Natural killer cell (primary cell): ENCODE measurements around the gene AFM. TPM values are rescaled to one million over a fixed set of nuclear protein-coding genes. Genes with fewer than 3 reads are reported as not detected.

Experiments
- ATAC-seq, 3 donors: fragments of 150-1000 bp in 2 of 3; fragments of 200-7000 bp in 1 of 3; cut with Tn5 transposase; 1 replicate in 1 of 3; 2 replicates in 2 of 3; pipeline ENCODE4 v1.10.0; 2021; ENCODE audit warnings: mild to moderate bottlenecking in 2 of 3, moderate library complexity in 2 of 3
- DNase-seq, 2 donors: peaks; one replicate each; pipeline versions ENCODE4 v3.0.0 to v3.0.0-alpha.2; 2013 to 2021; ENCODE audit warnings: mixed read lengths in 1 of 2
- H3K27ac ChIP-seq: one replicate; pipeline ENCODE4 v1.5.1; 2013; ENCODE audit warnings: mild to moderate bottlenecking, low read length
- H3K27me3 ChIP-seq: one replicate; pipeline ENCODE4 v1.6.1; 2013; ENCODE audit warnings: low read length; ENCODE audit not compliant: control insufficient read depth, insufficient read depth
- H3K36me3 ChIP-seq: one replicate; pipeline ENCODE4 v1.6.1; 2013; ENCODE audit warnings: low read length; ENCODE audit not compliant: control insufficient read depth, insufficient read depth
- H3K4me1 ChIP-seq: one replicate; pipeline ENCODE4 v1.6.1; 2013; ENCODE audit warnings: low read length; ENCODE audit not compliant: control insufficient read depth, insufficient read depth
- H3K4me3 ChIP-seq: one replicate; pipeline ENCODE4 v1.5.1; 2013; ENCODE audit warnings: low read length
- H3K9me3 ChIP-seq: one replicate; pipeline ENCODE4 v1.6.1; 2013; ENCODE audit warnings: low read length; ENCODE audit not compliant: control insufficient read depth, insufficient read depth
- H3K27ac Mint-ChIP-seq, 2 donors: one replicate each; pipeline ENCODE4 v1.8.0; 2022; ENCODE audit warnings: mild to moderate bottlenecking in 2 of 2, mixed read lengths in 2 of 2, moderate library complexity in 1 of 2
- H3K27me3 Mint-ChIP-seq, 2 donors: one replicate each; pipeline ENCODE4 v1.8.0; 2022; ENCODE audit warnings: low read depth in 2 of 2, mixed read lengths in 2 of 2
- H3K36me3 Mint-ChIP-seq: one replicate; pipeline ENCODE4 v1.8.0; 2022; ENCODE audit warnings: mixed read lengths
- H3K4me1 Mint-ChIP-seq, 2 donors: one replicate each; pipeline ENCODE4 v1.8.0; 2022; ENCODE audit warnings: mixed read lengths in 2 of 2
- H3K4me3 Mint-ChIP-seq: one replicate; pipeline ENCODE4 v1.8.0; 2022; ENCODE audit warnings: mild to moderate bottlenecking, moderate library complexity, mixed read lengths
- H3K9me3 Mint-ChIP-seq, 2 donors: one replicate each; pipeline ENCODE4 v1.8.0; 2022; ENCODE audit warnings: mixed read lengths in 2 of 2
- CTCF ChIP-seq: fragments of 200-600 bp; IDR thresholded peaks from one replicate; pipeline ENCODE4 v1.8.0; 2022; ENCODE audit warnings: antibody characterized with exemption
- WGBS: methylation state at CpG from one replicate; pipeline ENCODE4 v1.1.7; 2013; ENCODE audit warnings: missing lambda C conversion rate; ENCODE audit not compliant: insufficient coverage; 5-methylcytosine and 5-hydroxymethylcytosine counted together
- intact Hi-C: fragments of 100-400 bp; cut with micrococcal nuclease; formaldehyde crosslinking; loops from one replicate; pipeline ENCODE4 v1.14.2; 2022
- total RNA-seq, 4 donors: library from RNA; stranded (reverse); fragments of 120-200 nt in 1 of 4; gene quantifications; one replicate each; pipeline versions ENCODE4 v1.2.3 to v1.2.4, GENCODE V29; 2013 to 2022

The AFM gene
- total RNA-seq, 3 donors from 2014 or later (not counting 1 experiment from before 2014, with no cell fraction given) = not detected

- Histone ChIP-seq H3K4me1 (no peaks in the 10 kb centered on the region), H3K27ac (no peak overlapping the region), H3K36me3 (no peaks in the 10 kb centered on the region), H3K4me3 (no peak overlapping the region), H3K9me3 (no peaks in the 10 kb centered on the region), H3K27me3 (no peaks in the 10 kb centered on the region)
- 95% methylated on average over 6 of the region's 7 CpGs for WGBS
- Mint-ChIP-seq H3K36me3 (no peaks in the 10 kb centered on the region), H3K4me3 (no peak overlapping the region), H3K27me3 (no peaks in the 10 kb centered on the region), H3K4me1 (no peaks in the 10 kb centered on the region), H3K9me3 (no peaks in the 10 kb centered on the region), H3K27ac (no peak overlapping the region)
- intact Hi-C loops = no loop called here
- TF ChIP-seq CTCF = no peak
- ATAC-seq (no peak), DNase-seq (no peak)
Measured at GRCh38 chr4:73445383-73446335, 35.9 kb upstream of the AFM start.

- intact Hi-C loops = no loop called here
- WGBS = no CpG with 5 or more reads among the region's 4 CpGs
- Histone ChIP-seq H3K4me1 (no peaks in the 10 kb centered on the region), H3K4me3 (no peak overlapping the region), H3K9me3 (no peaks in the 10 kb centered on the region), H3K27ac (no peak overlapping the region), H3K27me3 (no peaks in the 10 kb centered on the region), H3K36me3 (no peaks in the 10 kb centered on the region)
- H3K9me3 Mint-ChIP-seq = no peaks in the 10 kb centered on the region
- no peaks in the 10 kb centered on the region for H3K4me1 Mint-ChIP-seq
- DNase-seq = peak in 1 of 2 donors; percentile 40
- no peaks in the 10 kb centered on the region for H3K27me3 Mint-ChIP-seq
- peak; percentile 49 to 66 (median 59) for ATAC-seq
- H3K4me3 Mint-ChIP-seq = no peak overlapping the region
- peak; percentile 31 for TF ChIP-seq CTCF
- no peaks in the 10 kb centered on the region for H3K36me3 Mint-ChIP-seq
- no peak overlapping the region for H3K27ac Mint-ChIP-seq
Measured at GRCh38 chr4:73446336-73446938, 35.1 kb upstream of the AFM start.

- intact Hi-C loops = no loop called here
Measured at GRCh38 chr4:73447671-73448070, 33.9 kb upstream of the AFM start.

More at GRCh38 chr4:73447671-73448070, 33.9 kb upstream of the AFM start:
- DNase-seq (no peak), ATAC-seq (no peak)
- TF ChIP-seq CTCF = no peak
- H3K4me1 ChIP-seq = no peaks in the 10 kb centered on the region
- WGBS = 90% methylated on average over 3 of the region's 4 CpGs
- no peaks in the 10 kb centered on the region for H3K36me3 ChIP-seq
- no peak overlapping the region for H3K4me3 ChIP-seq
- Mint-ChIP-seq H3K36me3 (no peaks in the 10 kb centered on the region), H3K27me3 (no peaks in the 10 kb centered on the region), H3K27ac (no peak overlapping the region), H3K9me3 (no peaks in the 10 kb centered on the region), H3K4me1 (no peaks in the 10 kb centered on the region), H3K4me3 (no peak overlapping the region)
- H3K27me3 ChIP-seq = no peaks in the 10 kb centered on the region
- H3K9me3 ChIP-seq = no peaks in the 10 kb centered on the region
- no peak overlapping the region for H3K27ac ChIP-seq
